GM12874 (cell line): Measurements from ENCODE around the gene DPP9.

Source experiments
- CTCF ChIP-seq: IDR thresholded peaks from 2 replicates; pipeline ENCODE4 v1.5.1; 2011; ENCODE audit warnings: low read depth, mild to moderate bottlenecking, control low read depth, low read length, moderate library complexity; ENCODE audit not compliant: insufficient read depth

DPP9 gene

GRCh38 chr19:4703671-4704316 lies 19.8 kb downstream of the DPP9 start:
- TF ChIP-seq CTCF = no peak

GRCh38 chr19:4702764-4703163 lies 20.9 kb downstream of the DPP9 start:
- TF ChIP-seq CTCF = no peak

- no peak for TF ChIP-seq CTCF
Observed at GRCh38 chr19:4701557-4701956, 22.1 kb downstream of the DPP9 start.

- no peak for TF ChIP-seq CTCF
Observed at GRCh38 chr19:4700693-4700970, 23.0 kb downstream of the DPP9 start.

- no peak for TF ChIP-seq CTCF
Observed at GRCh38 chr19:4699826-4700692, 23.6 kb downstream of the DPP9 start.

- no peak for TF ChIP-seq CTCF
Observed at GRCh38 chr19:4697304-4697703, 26.3 kb downstream of the DPP9 start.

GRCh38 chr19:4695224-4695731 lies 28.4 kb downstream of the DPP9 start:
- TF ChIP-seq CTCF = no peak
